ENCODE measurements around the gene SMOC2.

Gene SMOC2

GRCh38 chr6:168623736-168624135 lies 182.8 kb downstream of the SMOC2 start:
- DNase-seq (ENCODE audit: low read depth) = no peak
- no peak for TF ChIP-seq CTCF (IDR thresholded peaks at IDR 0.05; ENCODE audit: low read length, missing control alignments)
- H3K4me3 ChIP-seq (replicated peaks; ENCODE audit: low read depth, low read length) = no peak overlapping the region

GRCh38 chr6:168624540-168624939 lies 183.6 kb downstream of the SMOC2 start:
- no peak overlapping the region for H3K4me3 ChIP-seq (replicated peaks; ENCODE audit: low read depth, low read length)
- no peak for DNase-seq (ENCODE audit: low read depth)
- TF ChIP-seq CTCF (IDR thresholded peaks at IDR 0.05; ENCODE audit: low read length, missing control alignments) = no peak

- no peak for TF ChIP-seq CTCF (IDR thresholded peaks at IDR 0.05; ENCODE audit: low read length, missing control alignments)
- DNase-seq (ENCODE audit: low read depth) = no peak
- H3K4me3 ChIP-seq (replicated peaks; ENCODE audit: low read depth, low read length) = no peak overlapping the region
Observed at GRCh38 chr6:168624948-168625347, 184.0 kb downstream of the SMOC2 start.

GRCh38 chr6:168625602-168626001 lies 184.6 kb downstream of the SMOC2 start:
- TF ChIP-seq CTCF (IDR thresholded peaks at IDR 0.05; ENCODE audit: low read length, missing control alignments) = no peak
- no peak overlapping the region for H3K4me3 ChIP-seq (replicated peaks; ENCODE audit: low read depth, low read length)
- DNase-seq (ENCODE audit: low read depth) = no peak

- DNase-seq (ENCODE audit: low read depth) = no peak
Observed at GRCh38 chr6:168626046-168626602, 185.1 kb downstream of the SMOC2 start.

GRCh38 chr6:168627506-168628175 lies 186.7 kb downstream of the SMOC2 start:
- H3K4me3 ChIP-seq (replicated peaks; ENCODE audit: low read depth, low read length) = no peak overlapping the region
- TF ChIP-seq CTCF (IDR thresholded peaks at IDR 0.05; ENCODE audit: low read length, missing control alignments) = no peak
- no peak for DNase-seq (ENCODE audit: low read depth)

More at GRCh38 chr6:168626046-168626602, 185.1 kb downstream of the SMOC2 start:
- no peak for TF ChIP-seq CTCF (IDR thresholded peaks at IDR 0.05; ENCODE audit: low read length, missing control alignments)
- no peak overlapping the region for H3K4me3 ChIP-seq (replicated peaks; ENCODE audit: low read depth, low read length)

GRCh38 chr6:168628176-168628553 lies 187.2 kb downstream of the SMOC2 start:
- no peak for DNase-seq (ENCODE audit: low read depth)
- H3K4me3 ChIP-seq (replicated peaks; ENCODE audit: low read depth, low read length) = no peak overlapping the region
- TF ChIP-seq CTCF (IDR thresholded peaks at IDR 0.05; ENCODE audit: low read length, missing control alignments) = no peak

All from fibroblast of pulmonary artery (primary cell).